ENCODE data around the gene NKX1-1.

Gene NKX1-1

GRCh38 chr4:1381944-1382541 lies 24.2 kb downstream of the NKX1-1 start:
- no peaks in the 10 kb centered on the region for H3K4me1 ChIP-seq (ENCODE audit: control insufficient read depth, insufficient read depth, low read length)
- no peaks in the 10 kb centered on the region for H3K27me3 ChIP-seq (ENCODE audit: control insufficient read depth, insufficient read depth, low read length)
- H3K9me3 ChIP-seq (ENCODE audit: control insufficient read depth, insufficient read depth, low read length): no peaks in the 10 kb centered on the region
- H3K9ac ChIP-seq (ENCODE audit: low read depth, low read length): no peak overlapping the region
- no peak overlapping the region for H3K4me3 ChIP-seq (ENCODE audit: low read depth, low read length)
- no peak overlapping the region for H3K27ac ChIP-seq (ENCODE audit: low read depth, low read length)
- peaks cover 14% of the 10 kb centered on the region for H3K36me3 ChIP-seq (ENCODE audit: control insufficient read depth, insufficient read depth, low read length)

GRCh38 chr4:1381181-1381621 lies 25.0 kb downstream of the NKX1-1 start:
- no peak overlapping the region for H3K27ac ChIP-seq (ENCODE audit: low read depth, low read length)
- peaks cover 10% of the 10 kb centered on the region for H3K36me3 ChIP-seq (ENCODE audit: control insufficient read depth, insufficient read depth, low read length)
- H3K9me3 ChIP-seq (ENCODE audit: control insufficient read depth, insufficient read depth, low read length): no peaks in the 10 kb centered on the region
- H3K4me1 ChIP-seq (ENCODE audit: control insufficient read depth, insufficient read depth, low read length): no peaks in the 10 kb centered on the region
- no peak overlapping the region for H3K4me3 ChIP-seq (ENCODE audit: low read depth, low read length)
- no peak overlapping the region for H3K9ac ChIP-seq (ENCODE audit: low read depth, low read length)
- no peaks in the 10 kb centered on the region for H3K27me3 ChIP-seq (ENCODE audit: control insufficient read depth, insufficient read depth, low read length)

GRCh38 chr4:1380368-1381151 lies 25.7 kb downstream of the NKX1-1 start:
- Histone ChIP-seq H3K4me1 (ENCODE audit: control insufficient read depth, insufficient read depth, low read length) (no peaks in the 10 kb centered on the region), H3K27me3 (ENCODE audit: control insufficient read depth, insufficient read depth, low read length) (no peaks in the 10 kb centered on the region), H3K9ac (ENCODE audit: low read depth, low read length) (no peak overlapping the region), H3K4me3 (ENCODE audit: low read depth, low read length) (no peak overlapping the region), H3K9me3 (ENCODE audit: control insufficient read depth, insufficient read depth, low read length) (no peaks in the 10 kb centered on the region), H3K36me3 (ENCODE audit: control insufficient read depth, insufficient read depth, low read length) (peaks cover 7% of the 10 kb centered on the region), H3K27ac (ENCODE audit: low read depth, low read length) (no peak overlapping the region)

DNA sequence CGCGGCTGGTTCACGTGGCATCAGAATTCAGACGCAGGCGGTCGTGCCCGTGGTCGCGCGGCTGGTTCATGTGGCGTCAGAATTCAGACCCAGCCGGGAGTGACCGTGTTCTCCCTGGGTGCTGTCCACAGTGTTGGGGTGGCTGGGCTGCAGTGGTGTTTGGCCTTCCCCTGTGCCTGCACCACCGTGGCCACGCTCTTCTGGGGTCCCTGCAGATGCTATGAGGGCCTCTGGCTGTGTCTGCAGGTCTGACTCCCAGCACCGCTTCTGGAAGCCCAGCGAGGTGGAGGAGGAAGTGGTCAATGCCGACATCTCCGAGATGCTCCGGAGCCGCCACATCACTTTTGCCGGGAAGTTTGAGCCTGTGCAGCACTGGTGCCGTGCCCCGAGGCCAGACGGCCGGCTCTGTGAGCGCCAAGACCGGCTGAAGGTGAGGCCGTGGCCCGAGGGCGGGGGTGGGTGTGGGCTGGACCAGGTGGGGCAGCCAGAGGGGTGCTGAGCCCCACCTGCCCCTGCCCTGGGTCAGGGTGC lies 26.4 kb downstream of the NKX1-1 start:
- peaks cover 12% of the 10 kb centered on the region for H3K36me3 ChIP-seq (ENCODE audit: control insufficient read depth, insufficient read depth, low read length)
- H3K27ac ChIP-seq (ENCODE audit: low read depth, low read length): no peak overlapping the region
- no peak overlapping the region for H3K9ac ChIP-seq (ENCODE audit: low read depth, low read length)
- no peaks in the 10 kb centered on the region for H3K27me3 ChIP-seq (ENCODE audit: control insufficient read depth, insufficient read depth, low read length)
- H3K4me3 ChIP-seq (ENCODE audit: low read depth, low read length): no peak overlapping the region
- no peaks in the 10 kb centered on the region for H3K4me1 ChIP-seq (ENCODE audit: control insufficient read depth, insufficient read depth, low read length)
- H3K9me3 ChIP-seq (ENCODE audit: control insufficient read depth, insufficient read depth, low read length): no peaks in the 10 kb centered on the region

DNA sequence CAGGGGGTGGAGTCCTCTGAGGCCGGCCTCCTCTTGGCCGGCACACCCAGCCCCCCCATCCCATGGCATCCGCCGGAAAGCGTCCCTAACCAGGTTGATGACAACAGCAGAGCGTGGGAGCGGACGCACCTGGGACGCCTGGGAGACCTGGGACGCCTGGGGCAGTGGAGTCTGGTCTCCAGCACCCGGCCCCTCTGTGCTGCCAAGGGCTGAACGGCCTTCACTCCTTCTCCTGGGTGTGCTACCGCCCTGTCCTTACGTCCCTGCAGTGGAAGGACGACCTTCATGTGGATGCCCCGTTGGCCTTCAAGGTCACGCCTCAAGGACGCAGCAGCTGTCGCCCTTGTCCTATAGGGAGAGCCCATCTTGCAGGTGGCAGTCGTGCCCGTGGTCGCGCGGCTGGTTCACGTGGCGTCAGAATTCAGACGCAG lies 26.9 kb downstream of the NKX1-1 start:
- Histone ChIP-seq H3K4me3 (ENCODE audit: low read depth, low read length) (no peak overlapping the region), H3K36me3 (ENCODE audit: control insufficient read depth, insufficient read depth, low read length) (peaks cover 9% of the 10 kb centered on the region), H3K9ac (ENCODE audit: low read depth, low read length) (no peak overlapping the region), H3K27me3 (ENCODE audit: control insufficient read depth, insufficient read depth, low read length) (no peaks in the 10 kb centered on the region), H3K4me1 (ENCODE audit: control insufficient read depth, insufficient read depth, low read length) (no peaks in the 10 kb centered on the region), H3K27ac (ENCODE audit: low read depth, low read length) (no peak overlapping the region), H3K9me3 (ENCODE audit: control insufficient read depth, insufficient read depth, low read length) (no peaks in the 10 kb centered on the region)

DNA sequence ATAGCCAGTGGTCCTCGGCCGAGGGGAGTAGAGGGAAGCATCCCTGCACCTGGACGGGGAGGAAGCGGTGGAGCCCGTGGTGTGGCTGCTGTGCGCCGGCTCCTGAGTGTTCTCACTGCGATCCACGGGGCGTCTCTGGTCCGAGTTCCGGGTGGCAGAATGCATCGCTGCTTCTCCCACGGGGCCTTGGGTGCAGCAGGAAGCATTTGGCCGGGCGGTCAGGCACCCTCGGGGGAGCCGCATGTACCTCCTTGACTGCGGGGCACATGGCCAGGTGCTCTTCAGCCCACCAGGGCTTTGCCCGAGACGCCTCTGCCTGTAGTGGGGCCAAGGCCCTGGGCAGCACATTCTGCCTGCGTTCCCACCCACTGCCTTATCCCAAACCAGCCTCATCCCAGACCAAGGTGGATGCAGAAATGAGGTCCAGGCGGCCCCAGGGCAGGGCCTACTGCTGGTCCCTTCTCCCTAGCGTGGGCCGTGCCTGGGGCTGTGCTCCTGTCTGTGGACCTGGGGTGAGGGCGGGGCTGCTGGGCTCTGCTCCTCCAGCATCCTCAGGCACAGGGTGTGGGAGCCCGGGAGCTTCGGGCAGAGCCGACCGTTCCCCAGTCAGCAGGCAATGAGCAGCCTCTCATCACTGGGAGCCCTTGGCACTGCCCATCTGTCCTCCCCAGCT lies 27.5 kb downstream of the NKX1-1 start:
- Histone ChIP-seq H3K9ac (ENCODE audit: low read depth, low read length) (no peak overlapping the region), H3K36me3 (ENCODE audit: control insufficient read depth, insufficient read depth, low read length) (peaks cover 7% of the 10 kb centered on the region; the same call in 1 of the 2 replicates)

GRCh38 chr4:1377606-1378261 lies 28.5 kb downstream of the NKX1-1 start:
- Histone ChIP-seq H3K9ac (ENCODE audit: low read depth, low read length) (no peak overlapping the region), H3K27me3 (ENCODE audit: control insufficient read depth, insufficient read depth, low read length) (no peaks in the 10 kb centered on the region), H3K9me3 (ENCODE audit: control insufficient read depth, insufficient read depth, low read length) (no peaks in the 10 kb centered on the region), H3K4me1 (ENCODE audit: control insufficient read depth, insufficient read depth, low read length) (no peaks in the 10 kb centered on the region), H3K4me3 (ENCODE audit: low read depth, low read length) (no peak overlapping the region), H3K27ac (ENCODE audit: low read depth, low read length) (no peak overlapping the region), H3K36me3 (ENCODE audit: control insufficient read depth, insufficient read depth, low read length) (0 out of 2 replicates have a peak, but pooled peaks cover 7% of the 10 kb centered on the region)

More for the DNA sequence above, 27.5 kb downstream of the NKX1-1 start:
- Histone ChIP-seq H3K4me3 (ENCODE audit: low read depth, low read length) (no peak overlapping the region), H3K27me3 (ENCODE audit: control insufficient read depth, insufficient read depth, low read length) (no peaks in the 10 kb centered on the region), H3K4me1 (ENCODE audit: control insufficient read depth, insufficient read depth, low read length) (no peaks in the 10 kb centered on the region), H3K27ac (ENCODE audit: low read depth, low read length) (no peak overlapping the region), H3K9me3 (ENCODE audit: control insufficient read depth, insufficient read depth, low read length) (no peaks in the 10 kb centered on the region)

DNA sequence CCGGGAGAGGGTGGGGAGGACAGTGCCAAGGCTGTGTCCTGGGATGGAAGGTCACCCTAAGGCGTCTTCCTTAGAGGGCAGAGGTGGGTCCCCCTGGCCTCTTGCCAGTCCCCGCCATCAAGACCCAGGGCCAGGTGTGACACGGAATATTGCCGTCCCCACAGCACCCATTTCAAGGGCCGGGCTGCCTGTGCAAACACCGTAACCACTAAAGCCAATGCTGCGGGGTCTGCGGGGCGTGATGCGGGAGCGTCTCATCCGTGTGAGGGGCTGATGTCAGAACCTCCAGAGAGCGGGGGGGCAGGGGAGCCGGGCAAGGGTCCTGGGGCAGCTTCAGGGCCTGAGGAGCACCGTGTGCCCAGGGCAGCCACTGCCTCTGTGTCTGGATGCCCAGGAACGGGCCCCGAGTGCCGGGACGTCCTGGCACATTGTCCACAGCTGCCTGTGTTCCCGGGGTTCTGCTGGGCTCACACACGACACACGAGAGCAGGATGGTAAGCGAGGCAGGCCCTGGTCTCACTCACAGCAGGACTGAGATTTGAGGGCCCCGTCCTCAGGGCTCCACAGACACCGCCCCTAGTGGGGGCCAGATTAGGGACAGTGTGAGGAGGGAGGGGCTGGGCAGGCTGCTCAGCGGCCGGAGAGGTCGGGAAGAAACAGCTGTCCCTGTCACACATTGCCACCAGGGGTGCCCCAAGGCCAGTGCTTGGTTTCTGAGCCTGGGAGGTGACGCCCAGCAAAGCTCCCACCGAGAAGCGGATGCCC lies 29.2 kb downstream of the NKX1-1 start:
- Histone ChIP-seq H3K4me1 (ENCODE audit: control insufficient read depth, insufficient read depth, low read length) (no peaks in the 10 kb centered on the region), H3K36me3 (ENCODE audit: control insufficient read depth, insufficient read depth, low read length) (peaks cover 11% of the 10 kb centered on the region; the same call in 1 of the 2 replicates), H3K9me3 (ENCODE audit: control insufficient read depth, insufficient read depth, low read length) (no peaks in the 10 kb centered on the region), H3K9ac (ENCODE audit: low read depth, low read length) (no peak overlapping the region), H3K27me3 (ENCODE audit: control insufficient read depth, insufficient read depth, low read length) (no peaks in the 10 kb centered on the region), H3K27ac (ENCODE audit: low read depth, low read length) (no peak overlapping the region), H3K4me3 (ENCODE audit: low read depth, low read length) (no peak overlapping the region)

DNA sequence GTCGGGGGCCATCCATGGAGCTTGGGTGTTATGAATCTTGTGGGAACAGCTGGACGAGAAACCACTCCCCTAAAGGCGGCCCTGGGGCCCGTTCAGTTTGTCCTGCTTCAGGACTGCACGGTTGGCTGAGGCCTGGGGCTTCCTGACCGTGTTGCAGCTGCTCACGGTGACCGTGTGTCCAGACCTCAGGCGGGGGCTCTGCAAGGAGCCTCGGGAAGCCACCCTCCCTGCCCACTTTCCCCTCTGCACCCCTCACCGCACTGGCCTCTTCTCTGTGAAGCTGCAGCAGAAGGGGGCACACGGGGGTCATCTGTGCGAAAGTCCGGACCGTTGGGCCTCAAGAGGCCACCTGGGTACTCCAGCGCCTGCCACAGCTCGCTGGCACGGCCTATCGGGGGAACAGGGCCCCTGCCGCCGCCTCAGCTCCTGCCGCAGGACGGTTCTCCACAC lies 29.8 kb downstream of the NKX1-1 start:
- H3K4me1 ChIP-seq (ENCODE audit: control insufficient read depth, insufficient read depth, low read length): no peaks in the 10 kb centered on the region
- H3K36me3 ChIP-seq (ENCODE audit: control insufficient read depth, insufficient read depth, low read length): peaks cover 12% of the 10 kb centered on the region; the same call in 1 of the 2 replicates
- H3K9ac ChIP-seq (ENCODE audit: low read depth, low read length): no peak overlapping the region
- H3K27me3 ChIP-seq (ENCODE audit: control insufficient read depth, insufficient read depth, low read length): no peaks in the 10 kb centered on the region
- no peaks in the 10 kb centered on the region for H3K9me3 ChIP-seq (ENCODE audit: control insufficient read depth, insufficient read depth, low read length)
- H3K4me3 ChIP-seq (ENCODE audit: low read depth, low read length): no peak overlapping the region
- H3K27ac ChIP-seq (ENCODE audit: low read depth, low read length): no peak overlapping the region

- H3K4me1 ChIP-seq (ENCODE audit: control insufficient read depth, insufficient read depth, low read length): no peaks in the 10 kb centered on the region
- H3K9ac ChIP-seq (ENCODE audit: low read depth, low read length): no peak overlapping the region
- H3K4me3 ChIP-seq (ENCODE audit: low read depth, low read length): no peak overlapping the region
- no peaks in the 10 kb centered on the region for H3K27me3 ChIP-seq (ENCODE audit: control insufficient read depth, insufficient read depth, low read length)
- no peak overlapping the region for H3K27ac ChIP-seq (ENCODE audit: low read depth, low read length)
- H3K9me3 ChIP-seq (ENCODE audit: control insufficient read depth, insufficient read depth, low read length): no peaks in the 10 kb centered on the region
- H3K36me3 ChIP-seq (ENCODE audit: control insufficient read depth, insufficient read depth, low read length): peaks cover 12% of the 10 kb centered on the region; the same call in 1 of the 2 replicates
These were observed 30.4 kb downstream of the NKX1-1 start for GRCh38 chr4:1375761-1376322.

All from HUES48 (cell line).